Testis (tissue), 3 donors: ENCODE measurements around the gene CELF2. TPM values are rescaled to one million over a fixed set of nuclear protein-coding genes. Genes with fewer than 3 reads are reported as not detected.

ENCODE experiments used
- DNase-seq: peaks from one replicate; pipeline ENCODE4 v3.0.0-alpha.2; 2019
- H3K27ac ChIP-seq, 2 donors: fragments of 200-600 bp; sonication (generic); one replicate each; pipeline ENCODE4 v1.5.1; 2019
- H3K27me3 ChIP-seq: fragments of 200-600 bp; sonication (generic); one replicate; pipeline ENCODE4 v1.5.1; 2019
- H3K36me3 ChIP-seq: fragments of 200-600 bp; sonication (generic); one replicate; pipeline ENCODE4 v1.5.1; 2017; ENCODE audit warnings: low read depth; ENCODE audit errors: missing control alignments
- H3K4me1 ChIP-seq: fragments of 200-600 bp; sonication (generic); one replicate; pipeline ENCODE4 v1.5.1; 2019
- H3K4me3 ChIP-seq, 2 donors: fragments of 200-600 bp; sonication (generic); one replicate each; pipeline ENCODE4 v1.5.1; 2017 to 2019
- H3K9me3 ChIP-seq: fragments of 200-600 bp; sonication (generic); one replicate; pipeline ENCODE4 v1.5.1; 2017
- POLR2A ChIP-seq: fragments of 450-650 bp; IDR thresholded peaks from one replicate; pipeline ENCODE4 v1.6.1; 2017; ENCODE audit warnings: antibody characterized with exemption, mild to moderate bottlenecking, moderate library complexity
- WGBS, 2 donors: methylation state at CpG; one replicate each; pipeline ENCODE4 v1.1.5; 2018; 5-methylcytosine and 5-hydroxymethylcytosine counted together
- intact Hi-C: fragments of 100-400 bp; cut with DNase I; formaldehyde crosslinking; loops from one replicate; pipeline ENCODE4 v1.15.1; 2023; ENCODE audit warnings: low total_unique reads
- polyA plus RNA-seq: library from polyadenylated mRNA; stranded (reverse); fragments of 350-450 nt; fragmentation: Illumina TruSeq; extraction: RNeasy Lipid Tissue Mini Kit (QIAGEN cat#74804); gene quantifications from one replicate; pipeline ENCODE4 v1.2.3, GENCODE V29; 2014; ENCODE audit warnings: low read depth, low replicate concordance; ENCODE audit not compliant: insufficient read depth
- total RNA-seq, 2 donors: library from RNA; depleted of rRNA; stranded (reverse); fragments of >200 nt; gene quantifications; one replicate each; pipeline ENCODE4 v1.2.3, GENCODE V29; 2016
- TF ChIP-seq, protein P1 (sequence below), 3 experiments: fragments of 450-650 bp in 2 of 3; fragments of 200-600 bp in 1 of 3; sonication (generic) in 1 of 3; IDR thresholded peaks; one replicate each; pipeline ENCODE4 v1.5.1; 2016 to 2019; ENCODE audit warnings: antibody characterized with exemption in 3 of 3, mild to moderate bottlenecking in 2 of 3, moderate library complexity in 1 of 3

The CELF2 gene
- total and polyA plus RNA-seq, 3 donors from 2014 or later, result 17.5 to 41.6 (median 27.8) TPM

DNA sequence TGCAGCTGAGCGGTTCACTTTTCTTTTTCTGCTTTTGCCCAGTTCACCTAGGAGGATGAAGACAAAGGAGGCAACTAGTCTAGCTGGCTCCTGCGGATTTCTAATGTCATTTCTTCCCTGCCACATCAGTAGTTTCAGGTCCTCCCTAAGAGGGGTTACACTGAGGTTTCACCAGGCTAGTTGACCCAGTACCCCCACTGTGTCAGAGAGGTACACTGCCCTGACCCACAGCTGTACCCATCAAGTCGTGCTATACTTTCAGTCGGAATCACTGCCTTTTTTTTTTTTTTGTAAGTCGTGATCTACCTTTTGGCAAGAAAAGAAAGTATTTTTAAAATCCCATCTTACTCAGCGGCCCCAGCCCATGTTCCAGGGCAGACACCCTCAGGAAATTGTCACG lies 243.5 kb downstream of the CELF2 start:
- no peak overlapping the region for H3K27ac ChIP-seq

DNA sequence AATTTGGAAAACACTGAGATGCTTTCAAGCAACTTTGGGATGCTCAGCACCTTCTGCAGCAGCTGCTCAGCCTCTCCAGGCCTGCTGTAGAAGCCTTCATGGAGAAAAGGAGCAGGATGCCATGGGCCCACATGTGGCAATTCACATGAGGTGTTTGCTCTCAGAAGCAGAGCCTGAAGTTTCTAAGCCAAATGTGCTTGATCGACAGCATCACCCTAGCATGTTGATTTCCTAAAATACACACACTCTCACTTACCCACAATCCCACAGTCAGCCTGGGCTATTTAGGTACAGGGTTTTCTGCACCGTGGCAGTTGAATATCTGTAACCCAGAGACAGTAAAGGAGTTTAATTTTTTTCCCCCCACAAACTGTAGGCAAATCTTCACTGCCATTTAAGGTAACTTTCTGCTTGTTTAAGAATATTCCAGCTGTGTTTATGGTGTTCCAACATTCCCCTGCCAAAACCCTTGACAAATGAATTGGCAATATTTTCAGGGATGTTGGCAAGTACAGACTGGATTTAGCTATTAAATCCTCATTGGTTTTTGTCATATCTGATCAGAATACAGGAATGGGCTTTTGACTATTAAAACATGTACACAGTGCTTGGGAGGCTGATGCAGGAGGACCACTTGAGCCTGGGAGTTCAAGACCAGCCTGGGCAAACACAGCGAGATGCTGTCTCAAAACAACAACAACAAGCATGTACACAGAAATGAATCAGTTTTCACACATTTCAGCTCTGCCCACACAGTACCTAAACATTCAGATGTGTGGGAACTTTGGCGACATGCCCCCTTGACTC lies 244.2 kb downstream of the CELF2 start:
- Histone ChIP-seq H3K36me3 (no peaks in the 10 kb centered on the region), H3K27ac (no peak overlapping the region), H3K27me3 (no peaks in the 10 kb centered on the region), H3K9me3 (no peaks in the 10 kb centered on the region), H3K4me3 (no peak overlapping the region), H3K4me1 (no peaks in the 10 kb centered on the region)
- no peak for DNase-seq
- 75 to 84% methylated on average over 4 of the region's 4 CpGs for WGBS, 2 donors
- intact Hi-C loops, result no loop called here
- TF ChIP-seq, protein P1, sequence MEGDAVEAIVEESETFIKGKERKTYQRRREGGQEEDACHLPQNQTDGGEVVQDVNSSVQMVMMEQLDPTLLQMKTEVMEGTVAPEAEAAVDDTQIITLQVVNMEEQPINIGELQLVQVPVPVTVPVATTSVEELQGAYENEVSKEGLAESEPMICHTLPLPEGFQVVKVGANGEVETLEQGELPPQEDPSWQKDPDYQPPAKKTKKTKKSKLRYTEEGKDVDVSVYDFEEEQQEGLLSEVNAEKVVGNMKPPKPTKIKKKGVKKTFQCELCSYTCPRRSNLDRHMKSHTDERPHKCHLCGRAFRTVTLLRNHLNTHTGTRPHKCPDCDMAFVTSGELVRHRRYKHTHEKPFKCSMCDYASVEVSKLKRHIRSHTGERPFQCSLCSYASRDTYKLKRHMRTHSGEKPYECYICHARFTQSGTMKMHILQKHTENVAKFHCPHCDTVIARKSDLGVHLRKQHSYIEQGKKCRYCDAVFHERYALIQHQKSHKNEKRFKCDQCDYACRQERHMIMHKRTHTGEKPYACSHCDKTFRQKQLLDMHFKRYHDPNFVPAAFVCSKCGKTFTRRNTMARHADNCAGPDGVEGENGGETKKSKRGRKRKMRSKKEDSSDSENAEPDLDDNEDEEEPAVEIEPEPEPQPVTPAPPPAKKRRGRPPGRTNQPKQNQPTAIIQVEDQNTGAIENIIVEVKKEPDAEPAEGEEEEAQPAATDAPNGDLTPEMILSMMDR (IDR thresholded peaks at IDR 0.05), result no peak
- no peak for TF ChIP-seq POLR2A

More for the DNA sequence above, 243.5 kb downstream of the CELF2 start:
- Histone ChIP-seq H3K36me3 (no peaks in the 10 kb centered on the region), H3K27me3 (no peaks in the 10 kb centered on the region), H3K9me3 (no peaks in the 10 kb centered on the region), H3K4me3 (no peak overlapping the region), H3K4me1 (no peaks in the 10 kb centered on the region)
- DNase-seq, result no peak
- no peak for TF ChIP-seq POLR2A
- TF ChIP-seq, protein P1 (IDR thresholded peaks at IDR 0.05), result no peak
- WGBS, 2 donors, result 85 to 89% methylated on average over 7 of the region's 7 CpGs
- intact Hi-C loops, result no loop called here

DNA sequence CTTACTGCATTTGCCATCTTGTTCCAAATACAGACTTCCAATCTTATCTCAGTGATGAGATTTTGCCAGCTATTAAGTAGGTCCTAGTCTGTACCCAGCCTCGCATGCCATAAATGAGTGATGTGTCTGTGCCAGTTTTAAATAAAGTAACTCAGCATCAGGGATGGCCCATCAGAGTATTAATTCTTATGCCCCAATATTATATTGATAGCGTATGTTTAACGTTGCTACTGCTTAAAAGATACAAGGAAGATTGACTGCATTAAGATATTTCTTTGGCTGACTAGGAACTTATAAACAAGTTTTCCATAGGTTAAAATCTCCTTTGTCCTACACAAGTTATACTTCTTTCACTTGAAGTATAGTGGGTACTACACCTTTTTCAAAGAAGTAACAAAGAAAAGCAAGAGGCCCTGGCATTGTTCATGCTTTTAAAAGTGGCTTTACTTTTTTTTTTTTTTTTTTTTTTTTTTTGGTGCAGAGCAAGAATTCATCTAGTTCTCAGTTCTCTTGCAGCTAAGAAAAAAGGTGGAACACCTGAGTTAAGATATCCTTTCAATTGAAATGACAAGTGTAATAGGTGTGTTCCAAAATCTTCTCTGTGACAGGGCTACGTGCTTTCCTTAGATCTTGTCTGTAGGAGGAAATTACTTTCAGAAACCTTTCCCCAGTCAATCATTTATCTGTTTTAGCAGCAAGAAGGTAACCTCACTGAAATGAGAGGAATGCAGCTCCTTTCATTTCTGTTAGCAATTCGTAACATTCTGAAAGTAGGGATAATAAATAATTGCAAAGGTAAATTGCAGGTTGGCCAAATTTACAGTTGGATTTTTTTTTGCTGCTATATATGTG lies 245.0 kb downstream of the CELF2 start:
- intact Hi-C loops, result no loop called here
- Histone ChIP-seq H3K9me3 (no peaks in the 10 kb centered on the region), H3K27me3 (no peaks in the 10 kb centered on the region), H3K36me3 (no peaks in the 10 kb centered on the region), H3K4me1 (no peaks in the 10 kb centered on the region), H3K4me3 (no peak overlapping the region), H3K27ac (no peak overlapping the region)
- TF ChIP-seq, protein P1 (IDR thresholded peaks at IDR 0.05), result no peak
- TF ChIP-seq POLR2A, result no peak
- WGBS, 2 donors, result 86 to 88% methylated on average over 5 of the region's 5 CpGs
- DNase-seq, result no peak

DNA sequence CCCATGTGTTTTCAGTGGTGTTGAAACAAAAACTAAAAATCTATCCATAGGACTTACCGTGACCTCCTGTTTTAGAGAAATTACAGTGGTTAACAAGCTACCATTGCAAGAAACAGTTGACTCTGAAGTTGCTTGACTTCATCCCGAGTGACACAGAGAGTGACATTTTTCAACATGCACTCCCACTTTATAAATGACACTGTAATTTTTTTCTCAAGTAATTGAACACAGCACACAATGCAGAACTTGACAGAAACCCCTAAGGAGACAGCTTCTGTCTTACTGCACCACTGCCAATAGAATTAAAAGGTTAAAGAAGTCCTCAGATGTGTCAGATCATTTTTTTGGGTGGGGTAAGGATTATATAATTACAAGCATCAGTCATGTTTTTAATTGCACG lies 246.1 kb downstream of the CELF2 start:
- Histone ChIP-seq H3K27me3 (no peaks in the 10 kb centered on the region), H3K4me3 (no peak overlapping the region), H3K9me3 (no peaks in the 10 kb centered on the region), H3K27ac (no peak overlapping the region), H3K36me3 (no peaks in the 10 kb centered on the region), H3K4me1 (no peaks in the 10 kb centered on the region)
- intact Hi-C loops, result no loop called here
- 74 to 81% methylated on average over 3 of the region's 3 CpGs for WGBS, 2 donors
- DNase-seq, result no peak
- TF ChIP-seq, protein P1 (IDR thresholded peaks at IDR 0.05), result no peak
- no peak for TF ChIP-seq POLR2A
